ENCODE data around the gene HMBS.

The HMBS gene

GRCh38 chr11:119091966-119092879, 7.5 kb downstream of the HMBS start:
- Histone ChIP-seq H3K79me2 (ENCODE audit: low read length) (peaks cover 43% of the 10 kb centered on the region), H3K36me3 (replicated peaks; ENCODE audit: insufficient read depth, low read length) (0 out of 2 replicates have a peak, but pooled peaks cover 5% of the 10 kb centered on the region), H3K9me2 (replicated peaks; ENCODE audit: insufficient read depth, low read length) (no peaks in the 10 kb centered on the region), H2AFZ (ENCODE audit: low read length) (no peak overlapping the region), H3K4me2 (ENCODE audit: low read depth, low read length) (no peak overlapping the region), H3K9me3 (replicated peaks; ENCODE audit: insufficient read depth, low read length) (no peaks in the 10 kb centered on the region), H3K9ac (ENCODE audit: low read length) (no peak overlapping the region), H3K4me3 (ENCODE audit: low read length) (no peak overlapping the region), H4K20me1 (ENCODE audit: insufficient read depth, low read length) (peaks cover 13% of the 10 kb centered on the region), H3K4me1 (ENCODE audit: low read length) (peaks cover 27% of the 10 kb centered on the region), H3K27me3 (replicated peaks; ENCODE audit: insufficient read depth, low read length) (no peaks in the 10 kb centered on the region), H3F3A (ENCODE audit: insufficient read depth, low read length) (peaks cover 51% of the 10 kb centered on the region), H3K27ac (ENCODE audit: low read length) (peak overlapping the region; percentile 65; the same call in 1 of the 2 replicates)
- TF ChIP-seq EZH2 (optimal IDR thresholded peaks at IDR 0.05; ENCODE audit: low read depth, low read length), result no peak
- TF ChIP-seq EZH2phosphoT487 (IDR thresholded peaks at IDR 0.05; ENCODE audit: low read length), result no peak
- TF ChIP-seq CTCF (IDR thresholded peaks at IDR 0.05; ENCODE audit: low read length), result no peak
- DNase-seq, result no peak

- Histone ChIP-seq H3K9me3 (replicated peaks; ENCODE audit: insufficient read depth, low read length) (no peaks in the 10 kb centered on the region), H3K27me3 (replicated peaks; ENCODE audit: insufficient read depth, low read length) (no peaks in the 10 kb centered on the region), H3F3A (ENCODE audit: insufficient read depth, low read length) (peaks cover 54% of the 10 kb centered on the region), H4K20me1 (ENCODE audit: insufficient read depth, low read length) (peaks cover 13% of the 10 kb centered on the region), H3K9ac (ENCODE audit: low read length) (peak overlapping the region; percentile 84; the same call in 1 of the 2 replicates), H3K79me2 (ENCODE audit: low read length) (peaks cover 34% of the 10 kb centered on the region), H3K27ac (ENCODE audit: low read length) (peak overlapping the region; percentile 65; the same call in 1 of the 2 replicates), H3K36me3 (replicated peaks; ENCODE audit: insufficient read depth, low read length) (0 out of 2 replicates have a peak, but pooled peaks cover 5% of the 10 kb centered on the region), H3K9me2 (replicated peaks; ENCODE audit: insufficient read depth, low read length) (no peaks in the 10 kb centered on the region), H3K4me3 (ENCODE audit: low read length) (peak overlapping the region; percentile 74), H3K4me2 (ENCODE audit: low read depth, low read length) (peak overlapping the region; percentile 97), H3K4me1 (ENCODE audit: low read length) (peaks cover 29% of the 10 kb centered on the region), H2AFZ (ENCODE audit: low read length) (no peak overlapping the region)
- TF ChIP-seq EZH2 (optimal IDR thresholded peaks at IDR 0.05; ENCODE audit: low read depth, low read length) (no peak), CTCF (IDR thresholded peaks at IDR 0.05; ENCODE audit: low read length) (no peak), EZH2phosphoT487 (IDR thresholded peaks at IDR 0.05; ENCODE audit: low read length) (no peak)
- DNase-seq, result no peak
Measured at GRCh38 chr11:119092880-119093842, 8.5 kb downstream of the HMBS start.

GRCh38 chr11:119093942-119094815, 9.5 kb downstream of the HMBS start:
- peak overlapping the region; percentile 74 for H3K4me3 ChIP-seq (ENCODE audit: low read length)
- H3K27ac ChIP-seq (ENCODE audit: low read length), result peak overlapping the region; percentile 65; the same call in 1 of the 2 replicates
- H3K9me2 ChIP-seq (replicated peaks; ENCODE audit: insufficient read depth, low read length), result no peaks in the 10 kb centered on the region
- no peaks in the 10 kb centered on the region for H3K9me3 ChIP-seq (replicated peaks; ENCODE audit: insufficient read depth, low read length)
- TF ChIP-seq EZH2 (optimal IDR thresholded peaks at IDR 0.05; ENCODE audit: low read depth, low read length) (no peak), EZH2phosphoT487 (IDR thresholded peaks at IDR 0.05; ENCODE audit: low read length) (no peak), CTCF (IDR thresholded peaks at IDR 0.05; ENCODE audit: low read length) (no peak)
- peak overlapping the region; percentile 97 for H3K4me2 ChIP-seq (ENCODE audit: low read depth, low read length)
- peak overlapping the region; percentile 84 for H3K9ac ChIP-seq (ENCODE audit: low read length)
- H3F3A ChIP-seq (ENCODE audit: insufficient read depth, low read length), result peaks cover 54% of the 10 kb centered on the region
- no peak overlapping the region for H2AFZ ChIP-seq (ENCODE audit: low read length)
- H3K27me3 ChIP-seq (replicated peaks; ENCODE audit: insufficient read depth, low read length), result no peaks in the 10 kb centered on the region
- peaks cover 13% of the 10 kb centered on the region for H4K20me1 ChIP-seq (ENCODE audit: insufficient read depth, low read length)
- no peak for DNase-seq
- H3K79me2 ChIP-seq (ENCODE audit: low read length), result peaks cover 34% of the 10 kb centered on the region
- 0 out of 2 replicates have a peak, but pooled peaks cover 5% of the 10 kb centered on the region for H3K36me3 ChIP-seq (replicated peaks; ENCODE audit: insufficient read depth, low read length)
- peaks cover 30% of the 10 kb centered on the region for H3K4me1 ChIP-seq (ENCODE audit: low read length)

All from MM.1S (cell line).